DOHH2 (cell line): Measurements from ENCODE around the gene HJV.

Source experiments
- H3F3A ChIP-seq: fragments of 200-600 bp; sonication (generic), shearing (Covaris generic); 2 replicates; pipeline ENCODE4 v1.6.0; 2016; ENCODE audit warnings: antibody characterized with exemption, mild to moderate bottlenecking; ENCODE audit not compliant: control insufficient read depth, insufficient read depth
- H3K27ac ChIP-seq: fragments of 200-600 bp; sonication (generic); 2 replicates; pipeline ENCODE4 v1.5.1; 2014; ENCODE audit warnings: low read depth, mild to moderate bottlenecking, low read length, moderate library complexity
- H3K27me3 ChIP-seq: fragments of 200-600 bp; sonication (generic); 2 replicates; pipeline ENCODE4 v1.6.1; 2014; ENCODE audit warnings: mild to moderate bottlenecking, low read length, mixed read lengths; ENCODE audit not compliant: control insufficient read depth
- H3K36me3 ChIP-seq: fragments of 200-600 bp; sonication (generic); 2 replicates; pipeline ENCODE4 v1.6.1; 2014; ENCODE audit warnings: mild to moderate bottlenecking, low read length, moderate library complexity, mixed read lengths; ENCODE audit not compliant: control insufficient read depth
- H3K4me1 ChIP-seq: fragments of 200-600 bp; sonication (generic); 2 replicates; pipeline ENCODE4 v1.6.1; 2014; ENCODE audit warnings: mild to moderate bottlenecking, low read length, mixed read lengths; ENCODE audit not compliant: control insufficient read depth
- H3K4me2 ChIP-seq: fragments of 200-600 bp; sonication (generic); 2 replicates; pipeline ENCODE4 v1.6.0; 2014; ENCODE audit warnings: mild to moderate bottlenecking, low read length, moderate library complexity
- H3K4me3 ChIP-seq: fragments of 200-600 bp; sonication (generic); 2 replicates; pipeline ENCODE4 v1.5.1; 2014; ENCODE audit warnings: mild to moderate bottlenecking, low read length, mixed read lengths
- H3K79me2 ChIP-seq: fragments of 200-600 bp; sonication (generic); 2 replicates; pipeline ENCODE4 v1.6.1; 2014; ENCODE audit warnings: mild to moderate bottlenecking, low read length, mixed read lengths; ENCODE audit not compliant: control insufficient read depth
- H3K9me2 ChIP-seq: fragments of 200-600 bp; sonication (generic); replicated peaks from 2 replicates; pipeline ENCODE4 v1.6.1; 2014; ENCODE audit warnings: mild to moderate bottlenecking, low read length, mixed read lengths; ENCODE audit not compliant: control insufficient read depth
- H3K9me3 ChIP-seq: fragments of 200-600 bp; sonication (generic); 2 replicates; pipeline ENCODE4 v1.6.1; 2014; ENCODE audit warnings: antibody characterized with exemption, low read length, mixed read lengths; ENCODE audit not compliant: control insufficient read depth, insufficient read depth
- H4K20me1 ChIP-seq: fragments of 200-600 bp; sonication (generic); 2 replicates; pipeline ENCODE4 v1.6.0; 2014; ENCODE audit warnings: low read depth, mild to moderate bottlenecking, antibody characterized with exemption, low read length, moderate library complexity; ENCODE audit not compliant: control insufficient read depth, insufficient read depth
- CTCF ChIP-seq: fragments of 200-600 bp; sonication (generic); IDR thresholded peaks from one replicate; pipeline ENCODE4 v1.5.1; 2014; ENCODE audit warnings: antibody characterized with exemption, mild to moderate bottlenecking, low read depth, low read length; ENCODE audit not compliant: poor library complexity, severe bottlenecking
- EZH2phosphoT487 ChIP-seq: fragments of 200-600 bp; sonication (generic); IDR thresholded peaks from 2 replicates; pipeline ENCODE4 v1.6.1; 2017; ENCODE audit warnings: borderline replicate concordance, mild to moderate bottlenecking, antibody characterized with exemption, low read length, moderate library complexity, mixed read lengths

Gene HJV

GRCh38 chr1:146019231-146020057 is 2.1 kb downstream of the HJV start:
- Histone ChIP-seq H3K79me2 (no peaks in the 10 kb centered on the region), H3K27ac (no peak overlapping the region), H3F3A (no peaks in the 10 kb centered on the region), H3K4me3 (no peak overlapping the region), H4K20me1 (no peaks in the 10 kb centered on the region), H3K9me2 (no peaks in the 10 kb centered on the region), H3K4me2 (no peak overlapping the region), H3K4me1 (no peaks in the 10 kb centered on the region), H3K9me3 (no peaks in the 10 kb centered on the region), H3K36me3 (no peaks in the 10 kb centered on the region), H3K27me3 (peaks cover 74% of the 10 kb centered on the region)
- TF ChIP-seq CTCF = no peak
- no peak for TF ChIP-seq EZH2phosphoT487

- no peaks in the 10 kb centered on the region for H3F3A ChIP-seq
- H3K9me3 ChIP-seq = no peaks in the 10 kb centered on the region
- no peak overlapping the region for H3K4me2 ChIP-seq
- peaks cover 3% of the 10 kb centered on the region; the same call in 1 of the 2 replicates for H3K4me1 ChIP-seq
- H3K9me2 ChIP-seq = no peaks in the 10 kb centered on the region
- H3K27me3 ChIP-seq = peaks cover 72% of the 10 kb centered on the region
- no peaks in the 10 kb centered on the region for H3K79me2 ChIP-seq
- H3K36me3 ChIP-seq = no peaks in the 10 kb centered on the region
- no peak overlapping the region for H3K27ac ChIP-seq
- H3K4me3 ChIP-seq = no peak overlapping the region
- no peaks in the 10 kb centered on the region for H4K20me1 ChIP-seq
- TF ChIP-seq CTCF (no peak), EZH2phosphoT487 (no peak)
These were observed 4.6 kb downstream of the HJV start for GRCh38 chr1:146016891-146017290.

GRCh38 chr1:146013559-146013922 is 8.0 kb downstream of the HJV start:
- Histone ChIP-seq H4K20me1 (no peaks in the 10 kb centered on the region), H3K4me2 (no peak overlapping the region), H3K4me1 (peaks cover 3% of the 10 kb centered on the region; the same call in 1 of the 2 replicates), H3F3A (no peaks in the 10 kb centered on the region; the same call in 1 of the 2 replicates), H3K9me3 (no peaks in the 10 kb centered on the region), H3K4me3 (no peak overlapping the region), H3K9me2 (no peaks in the 10 kb centered on the region), H3K36me3 (no peaks in the 10 kb centered on the region), H3K79me2 (no peaks in the 10 kb centered on the region), H3K27me3 (peaks cover 38% of the 10 kb centered on the region), H3K27ac (no peak overlapping the region)
- TF ChIP-seq EZH2phosphoT487 (no peak), CTCF (no peak)
